Activated CD4-positive, alpha-beta T cell treated with anti-CD3 and anti-CD28 coated beads for 36 hours (primary cell): ENCODE measurements around the gene OR6V1. TPM values are rescaled to one million over a fixed set of nuclear protein-coding genes. Genes with fewer than 3 reads are reported as not detected.

Experiments
- ATAC-seq: fragments of 200-7000 bp; cut with Tn5 transposase; one replicate; pipeline ENCODE4 v1.10.0; 2021; ENCODE audit warnings: mild to moderate bottlenecking, moderate library complexity
- CTCF ChIA-PET: fragments of 350-600 bp; sonication (Branson Sonifier 250); formaldehyde crosslinking; loops from one replicate; lab custom pipeline; 2021; ENCODE audit warnings: antibody characterized with exemption; lab: Charles Lee
- POLR2A ChIA-PET: fragments of 350-600 bp; sonication (Branson Sonifier 250); formaldehyde crosslinking; loops from one replicate; lab custom pipeline; 2021; ENCODE audit warnings: antibody characterized with exemption, inconsistent platforms; lab: Charles Lee
- DNase-seq: peaks from one replicate; pipeline ENCODE4 v3.0.0-alpha.2; 2020
- H3K27ac Mint-ChIP-seq: one replicate; pipeline ENCODE4 v1.8.0; 2021; ENCODE audit warnings: mixed read lengths
- H3K27me3 Mint-ChIP-seq: one replicate; pipeline ENCODE4 v1.8.0; 2021; ENCODE audit warnings: mixed read lengths
- H3K36me3 Mint-ChIP-seq: one replicate; pipeline ENCODE4 v1.8.0; 2021; ENCODE audit warnings: low read depth, mixed read lengths
- H3K4me1 Mint-ChIP-seq: one replicate; pipeline ENCODE4 v1.8.0; 2021; ENCODE audit warnings: mixed read lengths
- H3K4me3 Mint-ChIP-seq: one replicate; pipeline ENCODE4 v1.8.0; 2021; ENCODE audit warnings: mild to moderate bottlenecking, moderate library complexity, mixed read lengths
- H3K9me3 Mint-ChIP-seq: one replicate; pipeline ENCODE4 v1.8.0; 2021; ENCODE audit warnings: low read depth, mixed read lengths
- intact Hi-C, 2 experiments: fragments of 100-400 bp; cut with DNase I in 1 of 2; cut with micrococcal nuclease in 1 of 2; formaldehyde crosslinking; loops; one replicate each; pipeline versions ENCODE4 v1.14.2 to v1.15.1; 2022 to 2024; cut with DNase I, micrococcal nuclease
- total RNA-seq, 2 experiments: library from RNA; stranded (reverse); gene quantifications; one replicate each; pipeline ENCODE4 v1.2.3, GENCODE V29; 2021

OR6V1 gene
- total RNA-seq, result not detected

- H3K4me1 Mint-ChIP-seq, result peaks cover 6% of the 10 kb centered on the region
- CTCF ChIA-PET, result no interaction called here
- H3K27ac Mint-ChIP-seq, result no peak within 1 kb of the TSS
- ATAC-seq (no peak), DNase-seq (no peak)
- POLR2A ChIA-PET, result no interaction called here
- no peaks in the 10 kb centered on the region for H3K9me3 Mint-ChIP-seq
- H3K36me3 Mint-ChIP-seq, result no peaks in the 10 kb centered on the region
- H3K27me3 Mint-ChIP-seq, result peaks cover 11% of the 10 kb centered on the region
- H3K4me3 Mint-ChIP-seq, result no peak within 1 kb of the TSS
- intact Hi-C loops, result no loop called here
Measured at GRCh38 chr7:143052041-143052440, at the start of gene OR6V1. TSS of gene OR6V1 (plus strand) at chr7:143052341. CDS start at chr7:143052341, 0 bp downstream.

GRCh38 chr7:143002898-143003297, 49.2 kb upstream of the OR6V1 start:
- Mint-ChIP-seq H3K36me3 (no peaks in the 10 kb centered on the region), H3K27me3 (peaks cover 2% of the 10 kb centered on the region), H3K4me3 (peak overlapping the region; percentile 62), H3K27ac (peak overlapping the region; percentile 28), H3K4me1 (peaks cover 7% of the 10 kb centered on the region), H3K9me3 (no peaks in the 10 kb centered on the region)
- intact Hi-C loops, result loop anchor here (1.0 to 10.0 kb wide), 15 partner anchors 122 to 1028 kb away; no protein-coding TSS in a partner anchor
- ATAC-seq, result no peak
- ChIA-PET POLR2A (no interaction called here), CTCF (interaction anchor here (0.6 to 10.0 kb wide), 42 partner anchors 10 to 1026 kb away, joined by 3 to 247 read pairs (median 4); no protein-coding TSS in a partner anchor)
- no peak for DNase-seq

- peak overlapping the region; percentile 86 for H3K27ac Mint-ChIP-seq
- H3K4me3 Mint-ChIP-seq, result peak overlapping the region; percentile 62
- CTCF ChIA-PET, result interaction anchor here (0.5 to 10.0 kb wide), 45 partner anchors 9 to 1027 kb away, joined by 3 to 247 read pairs (median 4); partner anchors contain the start of gene TAS2R40
- H3K9me3 Mint-ChIP-seq, result no peaks in the 10 kb centered on the region
- H3K4me1 Mint-ChIP-seq, result peaks cover 7% of the 10 kb centered on the region
- H3K27me3 Mint-ChIP-seq, result peaks cover 2% of the 10 kb centered on the region
- ATAC-seq (peak; percentile 80), DNase-seq (peak; percentile 51)
- POLR2A ChIA-PET, result no interaction called here
- intact Hi-C loops, result loop anchor here (1.0 to 10.0 kb wide), 14 partner anchors 122 to 1029 kb away; no protein-coding TSS in a partner anchor
- no peaks in the 10 kb centered on the region for H3K36me3 Mint-ChIP-seq
Measured at GRCh38 chr7:143003393-143004051, 48.6 kb upstream of the OR6V1 start.

- Mint-ChIP-seq H3K36me3 (no peaks in the 10 kb centered on the region), H3K27me3 (peaks cover 2% of the 10 kb centered on the region), H3K9me3 (no peaks in the 10 kb centered on the region), H3K4me3 (no peak overlapping the region), H3K4me1 (peaks cover 7% of the 10 kb centered on the region), H3K27ac (no peak overlapping the region)
- intact Hi-C loops, result loop anchor here in 1 of 2 experiments (10.0 kb wide), 2 partner anchors 329 to 409 kb away; no protein-coding TSS in a partner anchor
- POLR2A ChIA-PET, result no interaction called here
- no peak for DNase-seq
- CTCF ChIA-PET, result interaction anchor here (0.6 to 10.0 kb wide), 19 partner anchors 13 to 584 kb away, joined by 3 to 247 read pairs (median 3); partner anchors contain the start of genes EPHB6 and TAS2R40
- no peak for ATAC-seq
Measured at GRCh38 chr7:143005632-143006260, 46.4 kb upstream of the OR6V1 start.

- ATAC-seq, result peak; percentile 91
- no peak overlapping the region for H3K27ac Mint-ChIP-seq
- DNase-seq, result peak; percentile 89
- peaks cover 3% of the 10 kb centered on the region for H3K4me1 Mint-ChIP-seq
- POLR2A ChIA-PET, result interaction anchor here (0.7 to 0.9 kb wide), 3 partner anchors 47 to 492 kb away, joined by 3 to 12 read pairs (median 5); no protein-coding TSS in a partner anchor
- CTCF ChIA-PET, result interaction anchor here (0.7 to 10.0 kb wide), 21 partner anchors 9 to 432 kb away, joined by 3 to 247 read pairs (median 3); partner anchors contain the start of gene TAS2R40
- intact Hi-C loops, result loop anchor here (1.0 to 10.0 kb wide), 3 partner anchors 207 to 407 kb away; no protein-coding TSS in a partner anchor
- H3K36me3 Mint-ChIP-seq, result no peaks in the 10 kb centered on the region
- H3K27me3 Mint-ChIP-seq, result peaks cover 4% of the 10 kb centered on the region
- no peaks in the 10 kb centered on the region for H3K9me3 Mint-ChIP-seq
- H3K4me3 Mint-ChIP-seq, result no peak overlapping the region
Measured at GRCh38 chr7:143008007-143008901, 43.9 kb upstream of the OR6V1 start.

GRCh38 chr7:143012001-143012400, 40.1 kb upstream of the OR6V1 start:
- ATAC-seq, result no peak
- DNase-seq, result no peak
- Mint-ChIP-seq H3K27me3 (peaks cover 4% of the 10 kb centered on the region), H3K4me3 (no peak overlapping the region), H3K9me3 (no peaks in the 10 kb centered on the region), H3K27ac (no peak overlapping the region), H3K4me1 (peaks cover 2% of the 10 kb centered on the region), H3K36me3 (no peaks in the 10 kb centered on the region)
- ChIA-PET CTCF (interaction anchor here (0.6 to 4.7 kb wide), 6 partner anchors 9 to 548 kb away, joined by 3 to 30 read pairs (median 3); no protein-coding TSS in a partner anchor), POLR2A (no interaction called here)
- intact Hi-C loops, result no loop called here

- no peak for DNase-seq
- ATAC-seq, result no peak
- intact Hi-C loops, result no loop called here
- Mint-ChIP-seq H3K9me3 (no peaks in the 10 kb centered on the region), H3K27ac (no peak overlapping the region), H3K36me3 (no peaks in the 10 kb centered on the region), H3K4me1 (peaks cover 2% of the 10 kb centered on the region), H3K27me3 (peaks cover 4% of the 10 kb centered on the region), H3K4me3 (no peak overlapping the region)
- ChIA-PET CTCF (interaction anchor here (0.6 to 6.2 kb wide), 5 partner anchors 8 to 549 kb away, joined by 3 to 58 read pairs (median 19); no protein-coding TSS in a partner anchor), POLR2A (no interaction called here)
Measured at GRCh38 chr7:143012409-143012808, 39.7 kb upstream of the OR6V1 start.

- ATAC-seq (no peak), DNase-seq (no peak)
- Mint-ChIP-seq H3K36me3 (no peaks in the 10 kb centered on the region), H3K27me3 (peaks cover 4% of the 10 kb centered on the region), H3K27ac (no peak overlapping the region), H3K4me1 (no peaks in the 10 kb centered on the region), H3K9me3 (no peaks in the 10 kb centered on the region), H3K4me3 (no peak overlapping the region)
- CTCF ChIA-PET, result interaction anchor here (0.7 to 6.2 kb wide), 4 partner anchors 11 to 202 kb away, joined by 3 to 58 read pairs (median 17); no protein-coding TSS in a partner anchor
- intact Hi-C loops, result no loop called here
- POLR2A ChIA-PET, result no interaction called here
Measured at GRCh38 chr7:143013473-143013872, 38.7 kb upstream of the OR6V1 start.

- Mint-ChIP-seq H3K4me1 (no peaks in the 10 kb centered on the region), H3K27ac (no peak overlapping the region), H3K4me3 (no peak overlapping the region), H3K9me3 (no peaks in the 10 kb centered on the region), H3K36me3 (no peaks in the 10 kb centered on the region), H3K27me3 (peaks cover 4% of the 10 kb centered on the region)
- no peak for ATAC-seq
- no peak for DNase-seq
- CTCF ChIA-PET, result interaction anchor here (0.7 to 6.2 kb wide), 4 partner anchors 12 to 201 kb away, joined by 3 to 58 read pairs (median 17); no protein-coding TSS in a partner anchor
- POLR2A ChIA-PET, result no interaction called here
- intact Hi-C loops, result no loop called here
Measured at GRCh38 chr7:143013893-143014292, 38.2 kb upstream of the OR6V1 start.

GRCh38 chr7:143015084-143015483, 37.1 kb upstream of the OR6V1 start:
- Mint-ChIP-seq H3K27ac (no peak overlapping the region), H3K9me3 (no peaks in the 10 kb centered on the region), H3K27me3 (peaks cover 4% of the 10 kb centered on the region), H3K4me3 (no peak overlapping the region), H3K36me3 (no peaks in the 10 kb centered on the region), H3K4me1 (no peaks in the 10 kb centered on the region)
- intact Hi-C loops, result no loop called here
- POLR2A ChIA-PET, result no interaction called here
- DNase-seq (no peak), ATAC-seq (no peak)
- CTCF ChIA-PET, result interaction anchor here (0.7 to 6.2 kb wide), 3 partner anchors 13 to 743 kb away, joined by 3 to 58 read pairs (median 30); no protein-coding TSS in a partner anchor
